Esophagus squamous epithelium (tissue), 5 donors: ENCODE data around the gene NOPCHAP1. TPM values are rescaled to one million over a fixed set of nuclear protein-coding genes. Genes with fewer than 3 reads are reported as not detected.

ENCODE experiments used
- DNase-seq: peaks from one replicate; lab custom pipeline; 2025; lab: John Stamatoyannopoulos, UW
- H3K27ac ChIP-seq, 4 donors: fragments of 200-600 bp; sonication (generic); one replicate each; pipeline ENCODE4 v1.5.1; 2016 to 2019; ENCODE audit warnings: mild to moderate bottlenecking in 1 of 4
- H3K27me3 ChIP-seq, 4 donors: fragments of 200-600 bp; sonication (generic); 1 replicate in 3 of 4; 2 replicates in 1 of 4; pipeline versions ENCODE4 v1.5.1 to v1.6.0; 2017 to 2021; ENCODE audit warnings: antibody characterized with exemption in 1 of 4
- H3K36me3 ChIP-seq, 3 donors: fragments of 200-600 bp; sonication (generic); one replicate each; pipeline ENCODE4 v1.5.1; 2016 to 2019
- H3K4me1 ChIP-seq, 3 donors: fragments of 200-600 bp; sonication (generic); one replicate each; pipeline ENCODE4 v1.5.1; 2017 to 2019
- H3K4me3 ChIP-seq, 4 donors: fragments of 200-600 bp; sonication (generic); 1 replicate in 3 of 4; 2 replicates in 1 of 4; pipeline ENCODE4 v1.5.1; 2016 to 2019; ENCODE audit warnings: mild to moderate bottlenecking in 2 of 4, moderate library complexity in 1 of 4
- H3K9me3 ChIP-seq, 3 donors: fragments of 200-600 bp; sonication (generic); one replicate each; pipeline ENCODE4 v1.5.1; 2016 to 2019
- CTCF ChIP-seq, 6 experiments: fragments of 450-650 bp in 4 of 6; fragments of 200-600 bp in 2 of 6; sonication (generic) in 2 of 6; IDR thresholded peaks; one replicate each; pipeline ENCODE4 v1.5.1; 2016 to 2019; ENCODE audit warnings: antibody characterized with exemption in 6 of 6, mild to moderate bottlenecking in 4 of 6, moderate library complexity in 4 of 6
- POLR2A ChIP-seq, 4 donors: fragments of 450-650 bp; IDR thresholded peaks; one replicate each; pipeline ENCODE4 v1.6.1; 2017; ENCODE audit warnings: antibody characterized with exemption in 4 of 4, mild to moderate bottlenecking in 4 of 4, moderate library complexity in 3 of 4
- WGBS, 2 donors: methylation state at CpG; one replicate each; pipeline ENCODE4 v1.1.5; 2018; 5-methylcytosine and 5-hydroxymethylcytosine counted together
- intact Hi-C: fragments of 100-400 bp; cut with DNase I; formaldehyde crosslinking; loops from one replicate; pipeline ENCODE4 v1.15.0; 2022
- total RNA-seq, 4 donors: library from RNA; depleted of rRNA; stranded (reverse); fragments of >200 nt; gene quantifications; one replicate each; pipeline ENCODE4 v1.1.0, GENCODE V29; 2016
- donor health status: DM: yes; HTN: yes; CAD: no.

NOPCHAP1 gene
- total RNA-seq, 4 donors from 2014 or later = 0.76 to 9.3 (median 5.2) TPM

- H3K4me3 ChIP-seq = no peak overlapping the region
- DNase-seq = no peak
- intact Hi-C loops = no loop called here
- no peak overlapping the region for H3K27ac ChIP-seq
- H3K4me1 ChIP-seq = peaks cover 9 to 26% (median 11%) of the 10 kb centered on the region in 3 donors
- H3K9me3 ChIP-seq = no peaks in the 10 kb centered on the region
- H3K36me3 ChIP-seq = no peaks in the 10 kb centered on the region
- H3K27me3 ChIP-seq = peaks cover 0 to 25% (median 0%) of the 10 kb centered on the region in 4 donors
- TF ChIP-seq CTCF (IDR thresholded peaks at IDR 0.05) (no peak), POLR2A (IDR thresholded peaks at IDR 0.05) (no peak)
- 91 to 100% methylated on average over 2 of the region's 2 CpGs for WGBS, 2 donors
These were observed 30.4 kb upstream of the NOPCHAP1 start for GRCh38 chr12:104955703-104956102.

DNA sequence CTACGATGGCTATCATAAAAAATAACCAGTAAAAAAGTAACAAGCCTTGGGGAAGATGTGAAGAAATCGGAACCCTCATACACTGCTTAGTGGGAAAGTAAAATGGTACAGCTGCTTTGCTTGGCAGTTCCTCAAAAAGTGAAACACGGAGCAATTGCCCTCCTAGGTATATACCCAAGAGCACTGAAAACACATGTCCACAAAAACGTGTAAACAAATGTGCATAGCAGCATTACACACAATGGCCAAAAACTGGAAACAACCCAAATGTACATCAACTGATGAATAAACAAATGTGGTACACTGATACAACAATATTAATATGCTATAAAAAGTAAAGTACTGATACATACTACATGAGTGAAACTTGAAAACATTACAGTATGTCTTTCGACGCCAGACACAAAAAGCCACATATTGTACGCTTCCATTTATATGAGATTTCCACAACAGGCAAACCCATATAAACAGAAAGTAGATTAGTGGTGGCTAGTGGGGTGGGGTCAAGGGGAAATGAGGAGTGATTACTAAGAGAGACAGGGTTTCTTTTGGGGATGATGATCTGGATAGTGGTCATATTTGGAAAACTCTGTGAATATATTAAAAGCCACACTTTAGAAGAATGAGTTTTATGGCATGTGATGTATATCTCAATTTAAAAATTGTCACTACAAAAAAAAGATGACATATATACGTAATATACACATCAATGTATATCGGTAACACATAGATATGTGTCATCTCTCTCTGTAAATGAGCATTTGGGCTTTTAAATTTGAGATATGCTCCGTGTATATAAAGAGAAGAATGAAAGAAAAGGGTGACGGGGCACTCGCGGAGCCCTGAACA is 29.0 kb upstream of the NOPCHAP1 start:
- 31 to 36% methylated on average over 12 to 13 of the region's 13 CpGs for WGBS, 2 donors
- no peak for DNase-seq
- Histone ChIP-seq H3K27ac (peak overlapping the region in 3 of 4 donors; percentile 56 to 89 (median 79)), H3K9me3 (no peaks in the 10 kb centered on the region), H3K4me1 (peaks cover 9 to 26% (median 11%) of the 10 kb centered on the region in 3 donors), H3K36me3 (no peaks in the 10 kb centered on the region), H3K27me3 (peaks cover 0 to 32% (median 0%) of the 10 kb centered on the region in 4 donors), H3K4me3 (peak overlapping the region; percentile 61 to 95 (median 69))
- TF ChIP-seq POLR2A (IDR thresholded peaks at IDR 0.05) = no peak
- TF ChIP-seq CTCF (IDR thresholded peaks at IDR 0.05) = no peak
- intact Hi-C loops = no loop called here

GRCh38 chr12:104957719-104958000 is 28.5 kb upstream of the NOPCHAP1 start:
- TF ChIP-seq POLR2A (IDR thresholded peaks at IDR 0.05) = no peak
- TF ChIP-seq CTCF (IDR thresholded peaks at IDR 0.05) = no peak
- Histone ChIP-seq H3K4me1 (peaks cover 9 to 26% (median 11%) of the 10 kb centered on the region in 3 donors), H3K4me3 (peak overlapping the region; percentile 61 to 95 (median 69)), H3K36me3 (no peaks in the 10 kb centered on the region), H3K27ac (peak overlapping the region; percentile 53 to 89 (median 68)), H3K27me3 (peaks cover 0 to 38% (median 0%) of the 10 kb centered on the region in 4 donors), H3K9me3 (no peaks in the 10 kb centered on the region)
- WGBS, 2 donors = 0% methylated on average over 2 to 3 of the region's 31 CpGs
- intact Hi-C loops = no loop called here
- DNase-seq = no peak

- H3K27ac ChIP-seq = peak within 1 kb of the TSS; percentile 53 to 89 (median 71)
- DNase-seq = peak; percentile 23
- WGBS, 2 donors = 0% methylated on average over 7 to 8 of the region's 83 CpGs
- TF ChIP-seq POLR2A (IDR thresholded peaks at IDR 0.05) = peak in 1 of 4 donors; percentile 36
- TF ChIP-seq CTCF (IDR thresholded peaks at IDR 0.05) = peak in 4 of 6 experiments; percentile 2 to 47 (median 18)
- H3K27me3 ChIP-seq = peaks cover 0 to 43% (median 0%) of the 10 kb centered on the region in 4 donors
- H3K9me3 ChIP-seq = no peaks in the 10 kb centered on the region
- intact Hi-C loops = no loop called here
- no peaks in the 10 kb centered on the region for H3K36me3 ChIP-seq
- peak within 1 kb of the TSS; percentile 61 to 95 (median 69) for H3K4me3 ChIP-seq
- H3K4me1 ChIP-seq = peaks cover 9 to 26% (median 11%) of the 10 kb centered on the region in 3 donors
These were observed 27.9 kb upstream of the NOPCHAP1 start, which contains the start of gene SLC41A2 for GRCh38 chr12:104958001-104958804. SLC41A2 (minus strand) TSS chr12:104958290; CDS start chr12:104928527, 29,763 bp downstream.
